ENCODE measurements around the gene PHF21A.

- TF ChIP-seq CBFB (CRISPR knock-in tag; IDR thresholded peaks at IDR 0.05; ENCODE audit: low read depth) (no peak), CTCF (IDR thresholded peaks at IDR 0.05) (no peak), TCF7 (CRISPR knock-in tag; IDR thresholded peaks at IDR 0.05; ENCODE audit: low read depth) (no peak), IRF2 (CRISPR knock-in tag; IDR thresholded peaks at IDR 0.05; ENCODE audit: borderline replicate concordance, low read depth) (no peak), MAX (CRISPR knock-in tag; IDR thresholded peaks at IDR 0.05) (no peak)
These were observed 20.3 kb upstream of the PHF21A start for GRCh38 chr11:46141597-46141996.

Measured in WTC11 (cell line).